Measurements from ENCODE around the gene ZC3H13. TPM values are rescaled to one million over a fixed set of nuclear protein-coding genes. Genes with fewer than 3 reads are reported as not detected.

ZC3H13 gene
- total RNA-seq, 2 experiments from 2014 or later: 27.2 to 43.9 TPM

DNA sequence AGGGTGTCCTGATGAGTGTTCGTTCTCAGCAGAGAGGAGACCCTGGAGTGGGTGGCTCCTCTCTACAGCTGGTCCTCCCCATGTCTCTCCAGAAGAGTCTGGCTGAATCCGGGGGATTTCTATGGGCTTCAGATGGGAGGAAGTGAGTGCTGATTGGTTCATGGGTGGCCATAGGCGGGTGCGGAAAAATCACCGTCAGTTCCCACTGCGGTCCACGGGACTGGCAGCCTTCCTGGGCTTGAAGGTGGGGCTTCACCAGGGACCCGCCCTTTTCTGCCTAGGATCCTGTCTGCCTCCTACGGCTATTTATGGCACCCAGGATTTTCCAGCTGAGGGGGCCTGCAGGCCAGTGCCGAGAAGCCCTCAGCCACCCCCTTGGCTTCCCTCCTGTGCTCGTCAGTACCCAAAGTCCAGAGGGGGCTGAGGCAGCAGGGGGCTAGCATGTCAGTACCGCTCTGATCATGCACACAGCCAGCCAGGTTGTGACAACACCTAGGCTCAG is 33.9 kb upstream of the ZC3H13 start:
- BruUV-seq (replicated peaks): no TSS peak

GRCh38 chr13:46085737-46086136 is 33.2 kb upstream of the ZC3H13 start:
- TF ChIP-seq, protein P1, sequence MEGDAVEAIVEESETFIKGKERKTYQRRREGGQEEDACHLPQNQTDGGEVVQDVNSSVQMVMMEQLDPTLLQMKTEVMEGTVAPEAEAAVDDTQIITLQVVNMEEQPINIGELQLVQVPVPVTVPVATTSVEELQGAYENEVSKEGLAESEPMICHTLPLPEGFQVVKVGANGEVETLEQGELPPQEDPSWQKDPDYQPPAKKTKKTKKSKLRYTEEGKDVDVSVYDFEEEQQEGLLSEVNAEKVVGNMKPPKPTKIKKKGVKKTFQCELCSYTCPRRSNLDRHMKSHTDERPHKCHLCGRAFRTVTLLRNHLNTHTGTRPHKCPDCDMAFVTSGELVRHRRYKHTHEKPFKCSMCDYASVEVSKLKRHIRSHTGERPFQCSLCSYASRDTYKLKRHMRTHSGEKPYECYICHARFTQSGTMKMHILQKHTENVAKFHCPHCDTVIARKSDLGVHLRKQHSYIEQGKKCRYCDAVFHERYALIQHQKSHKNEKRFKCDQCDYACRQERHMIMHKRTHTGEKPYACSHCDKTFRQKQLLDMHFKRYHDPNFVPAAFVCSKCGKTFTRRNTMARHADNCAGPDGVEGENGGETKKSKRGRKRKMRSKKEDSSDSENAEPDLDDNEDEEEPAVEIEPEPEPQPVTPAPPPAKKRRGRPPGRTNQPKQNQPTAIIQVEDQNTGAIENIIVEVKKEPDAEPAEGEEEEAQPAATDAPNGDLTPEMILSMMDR (conservative IDR thresholded peaks at IDR 0.05; ENCODE audit: low read length): no peak
- TF ChIP-seq EZH2phosphoT487 (IDR thresholded peaks at IDR 0.05; ENCODE audit: borderline replicate concordance, low read depth, low read length): no peak

More for the DNA sequence above, 33.9 kb upstream of the ZC3H13 start:
- H3K79me2 ChIP-seq (ENCODE audit: insufficient read depth, low read depth, low read length): no peaks in the 10 kb centered on the region
- no peaks in the 10 kb centered on the region for H3K36me3 ChIP-seq (ENCODE audit: insufficient read depth, low read length)
- DNase-seq (ENCODE audit: low spot score): no peak
- H3K9me2 ChIP-seq (ENCODE audit: insufficient read depth, low read length): no peaks in the 10 kb centered on the region
- H4K20me1 ChIP-seq (ENCODE audit: insufficient read depth, low read length): no peaks in the 10 kb centered on the region
- H3K9me3 ChIP-seq (ENCODE audit: low read length): no peaks in the 10 kb centered on the region
- TF ChIP-seq, protein P1 (conservative IDR thresholded peaks at IDR 0.05; ENCODE audit: low read length): no peak
- TF ChIP-seq EZH2phosphoT487 (IDR thresholded peaks at IDR 0.05; ENCODE audit: borderline replicate concordance, low read depth, low read length): no peak
- no peak overlapping the region for H3K4me2 ChIP-seq (ENCODE audit: low read length)
- H3K4me1 ChIP-seq (ENCODE audit: insufficient read depth, low read length, poor library complexity, severe bottlenecking): no peaks in the 10 kb centered on the region
- H3K4me3 ChIP-seq (ENCODE audit: low read depth, low read length, poor library complexity, severe bottlenecking): no peak overlapping the region
- H3K27ac ChIP-seq (ENCODE audit: low read depth, low read length, poor library complexity, severe bottlenecking): no peak overlapping the region
- CTCF ChIA-PET (ENCODE audit: unreplicated experiment): no interaction called here
- POLR2A ChIA-PET: interaction anchor here (1.4 kb wide), 1 partner anchor 9 kb away, joined by 9 read pairs; no protein-coding TSS in a partner anchor
- intact Hi-C loops (cut with micrococcal nuclease; ENCODE audit: unreplicated experiment): no loop called here
- no peak overlapping the region for H2AFZ ChIP-seq (ENCODE audit: low read length)

DNA sequence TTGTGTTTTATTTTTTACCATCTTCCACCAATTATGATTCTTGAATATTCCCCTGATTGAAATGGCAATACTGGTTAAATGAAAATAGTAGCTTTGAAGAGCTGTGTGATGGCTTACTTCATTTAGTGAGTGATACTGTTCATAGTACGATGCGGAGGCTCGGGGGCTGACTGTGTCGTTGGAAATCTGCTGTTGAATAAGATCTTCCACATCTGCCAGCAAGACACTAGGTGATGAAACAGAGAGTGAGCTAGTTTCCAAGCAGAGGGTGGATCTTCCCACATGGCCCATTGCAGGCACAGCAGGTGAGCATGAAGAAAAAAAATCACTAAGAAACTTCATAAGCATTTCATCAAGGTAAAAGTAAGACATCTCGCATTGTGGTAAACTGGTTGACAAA is 29.8 kb upstream of the ZC3H13 start:
- no TSS peak for BruUV-seq (replicated peaks)
- Histone ChIP-seq H3K9me3 (ENCODE audit: low read length) (no peaks in the 10 kb centered on the region), H3K79me2 (ENCODE audit: insufficient read depth, low read depth, low read length) (no peaks in the 10 kb centered on the region), H2AFZ (ENCODE audit: low read length) (no peak overlapping the region), H4K20me1 (ENCODE audit: insufficient read depth, low read length) (no peaks in the 10 kb centered on the region), H3K36me3 (ENCODE audit: insufficient read depth, low read length) (no peaks in the 10 kb centered on the region), H3K4me1 (ENCODE audit: insufficient read depth, low read length, poor library complexity, severe bottlenecking) (no peaks in the 10 kb centered on the region), H3K4me3 (ENCODE audit: low read depth, low read length, poor library complexity, severe bottlenecking) (no peak overlapping the region), H3K27ac (ENCODE audit: low read depth, low read length, poor library complexity, severe bottlenecking) (no peak overlapping the region), H3K9me2 (ENCODE audit: insufficient read depth, low read length) (no peaks in the 10 kb centered on the region), H3K4me2 (ENCODE audit: low read length) (no peak overlapping the region)
- TF ChIP-seq, protein P1 (conservative IDR thresholded peaks at IDR 0.05; ENCODE audit: low read length): no peak
- no peak for TF ChIP-seq EZH2phosphoT487 (IDR thresholded peaks at IDR 0.05; ENCODE audit: borderline replicate concordance, low read depth, low read length)
- CTCF ChIA-PET (ENCODE audit: unreplicated experiment): no interaction called here
- no peak for DNase-seq (ENCODE audit: low spot score)
- POLR2A ChIA-PET: interaction anchor here (0.6 to 1.2 kb wide), 4 partner anchors 10 to 1639 kb away, joined by 3 to 5 read pairs (median 4); no protein-coding TSS in a partner anchor
- intact Hi-C loops (cut with micrococcal nuclease; ENCODE audit: unreplicated experiment): no loop called here

More at GRCh38 chr13:46085737-46086136, 33.2 kb upstream of the ZC3H13 start:
- no peaks in the 10 kb centered on the region for H4K20me1 ChIP-seq (ENCODE audit: insufficient read depth, low read length)
- no peaks in the 10 kb centered on the region for H3K9me2 ChIP-seq (ENCODE audit: insufficient read depth, low read length)
- H3K4me2 ChIP-seq (ENCODE audit: low read length): no peak overlapping the region
- H3K27ac ChIP-seq (ENCODE audit: low read depth, low read length, poor library complexity, severe bottlenecking): no peak overlapping the region
- no TSS peak for BruUV-seq (replicated peaks)
- no peaks in the 10 kb centered on the region for H3K4me1 ChIP-seq (ENCODE audit: insufficient read depth, low read length, poor library complexity, severe bottlenecking)
- DNase-seq (ENCODE audit: low spot score): no peak
- H3K79me2 ChIP-seq (ENCODE audit: insufficient read depth, low read depth, low read length): no peaks in the 10 kb centered on the region
- no peaks in the 10 kb centered on the region for H3K36me3 ChIP-seq (ENCODE audit: insufficient read depth, low read length)
- H2AFZ ChIP-seq (ENCODE audit: low read length): no peak overlapping the region
- ChIA-PET POLR2A (interaction anchor here (1.4 kb wide), 1 partner anchor 9 kb away, joined by 9 read pairs; no protein-coding TSS in a partner anchor), CTCF (ENCODE audit: unreplicated experiment) (interaction anchor here (0.6 kb wide), 1 partner anchor 157 kb away, joined by 3 read pairs; no protein-coding TSS in a partner anchor)
- H3K4me3 ChIP-seq (ENCODE audit: low read depth, low read length, poor library complexity, severe bottlenecking): no peak overlapping the region
- H3K9me3 ChIP-seq (ENCODE audit: low read length): no peaks in the 10 kb centered on the region
- intact Hi-C loops (cut with micrococcal nuclease; ENCODE audit: unreplicated experiment): no loop called here

All from OCI-LY7 (cell line).